HepG2 (cell line): ENCODE data around the gene MCRIP2. TPM values are rescaled to one million over a fixed set of nuclear protein-coding genes. Genes with fewer than 3 reads are reported as not detected.

Source experiments
- BRCA1 ChIP-seq: sonication (generic); formaldehyde crosslinking; IDR thresholded peaks from 2 replicates; pipeline ENCODE4 v1.4.0; 2020; ENCODE audit warnings: missing genetic modification reagents
- ELF3 ChIP-seq: IDR thresholded peaks from 2 replicates; pipeline ENCODE4 v1.6.1; 2016; ENCODE audit warnings: missing genetic modification reagents, missing compliant biosample characterization
- GABPB1 ChIP-seq: IDR thresholded peaks from 2 replicates; pipeline ENCODE4 v1.6.1; 2016; ENCODE audit warnings: mild to moderate bottlenecking, missing genetic modification reagents, moderate library complexity, missing compliant biosample characterization
- GTF3A ChIP-seq: sonication (generic); formaldehyde crosslinking; conservative IDR thresholded peaks from 2 replicates; pipeline ENCODE4 v1.4.0; 2020; ENCODE audit warnings: mild to moderate bottlenecking, missing genetic modification reagents
- HMG20A ChIP-seq: IDR thresholded peaks from 2 replicates; pipeline ENCODE4 v1.6.1; 2016; ENCODE audit warnings: borderline replicate concordance
- KAT8 ChIP-seq: IDR thresholded peaks from 2 replicates; pipeline ENCODE4 v1.6.1; 2016; ENCODE audit warnings: missing genetic modification reagents, missing compliant biosample characterization
- KDM2A ChIP-seq: sonication (generic); formaldehyde crosslinking; IDR thresholded peaks from 2 replicates; pipeline ENCODE4 v1.4.0; 2020; ENCODE audit warnings: low read depth, missing genetic modification reagents, borderline replicate concordance
- SP5 ChIP-seq: IDR thresholded peaks from 2 replicates; pipeline ENCODE4 v1.6.1; 2016; ENCODE audit warnings: low read depth, borderline replicate concordance
- TCF12 ChIP-seq, 2 experiments: fragments of 450-650 bp in 1 of 2; sonication (generic) in 1 of 2; formaldehyde crosslinking in 1 of 2; IDR thresholded peaks; 2 replicates each; pipeline versions ENCODE4 v1.6.1 to v1.8.0; 2017 to 2022; ENCODE audit warnings: antibody characterized with exemption in 1 of 2, mild to moderate bottlenecking in 1 of 2, missing genetic modification reagents in 1 of 2, moderate library complexity in 1 of 2
- THAP11 ChIP-seq: IDR thresholded peaks from 2 replicates; pipeline ENCODE4 v1.6.1; 2016; ENCODE audit warnings: missing biosample characterization, missing genetic modification reagents
- TMF1 ChIP-seq: sonication (generic); formaldehyde crosslinking; IDR thresholded peaks from 2 replicates; pipeline ENCODE4 v1.8.1; 2022; ENCODE audit warnings: low read depth, missing genetic modification reagents
- ZNF260 ChIP-seq: sonication (generic); formaldehyde crosslinking; IDR thresholded peaks from 2 replicates; pipeline ENCODE4 v1.4.0; 2020; ENCODE audit warnings: missing genetic modification reagents, low read depth, mild to moderate bottlenecking, borderline replicate concordance
- ZNF331 ChIP-seq: sonication (generic); formaldehyde crosslinking; IDR thresholded peaks from 2 replicates; pipeline ENCODE4 v1.4.0; 2020; ENCODE audit warnings: missing genetic modification reagents
- polyA plus RNA-seq, 8 experiments: library from polyadenylated mRNA; depleted of rRNA in 3 of 8; stranded (reverse) in 7 of 8; unstranded in 1 of 8; fragments of >200 nt; fragmentation: Illumina TruSeq in 4 of 8; extraction: Trizol in 4 of 8; gene quantifications; 2 replicates each; pipeline versions ENCODE4 v1.2.1 to v1.2.3, GENCODE V29; 2011 to 2016; ENCODE audit warnings: low read depth in 4 of 8, missing spikeins in 1 of 8, mixed read lengths in 1 of 8; ENCODE audit not compliant: insufficient read depth in 1 of 8
- total RNA-seq, 5 experiments: library from RNA; depleted of rRNA; stranded (reverse); fragments of >200 nt; fragmentation: Illumina TruSeq; extraction: Trizol; gene quantifications; 2 replicates each; pipeline ENCODE4 v1.2.3, GENCODE V29; 2016; ENCODE audit warnings: low read depth in 1 of 5
- TF ChIP-seq, protein P1 (sequence below): sonication (generic); formaldehyde crosslinking; IDR thresholded peaks from 2 replicates; pipeline ENCODE4 v1.5.0; 2020; ENCODE audit warnings: missing genetic modification reagents
- TF ChIP-seq, protein P2 (sequence below): IDR thresholded peaks from 2 replicates; pipeline ENCODE4 v1.6.1; 2016; ENCODE audit warnings: missing compliant biosample characterization, missing genetic modification reagents, borderline replicate concordance
- TF ChIP-seq, protein P3 (sequence below): IDR thresholded peaks from 2 replicates; pipeline ENCODE4 v1.6.1; 2016; ENCODE audit warnings: mild to moderate bottlenecking
- TF ChIP-seq, protein P4 (sequence below): sonication (generic); formaldehyde crosslinking; IDR thresholded peaks from 2 replicates; pipeline ENCODE4 v1.4.0; 2020; ENCODE audit warnings: missing genetic modification reagents
- TF ChIP-seq, protein P5 (sequence below): sonication (generic); formaldehyde crosslinking; IDR thresholded peaks from 2 replicates; pipeline ENCODE4 v1.4.0; 2020; ENCODE audit warnings: low read depth, mild to moderate bottlenecking, missing genetic modification reagents
- TF ChIP-seq, protein P6 (sequence below), 2 experiments: sonication (generic) in 1 of 2; formaldehyde crosslinking in 1 of 2; IDR thresholded peaks; 2 replicates each; pipeline versions ENCODE4 v1.4.0 to v1.6.1; 2018 to 2020; ENCODE audit warnings: missing genetic modification reagents in 2 of 2, borderline replicate concordance in 1 of 2, low read depth in 1 of 2, mild to moderate bottlenecking in 1 of 2, missing biosample characterization in 1 of 2

The MCRIP2 gene
- total and polyA plus RNA-seq, 2 of the 13 experiments (the other 11 are each of a cell fraction or from before 2014, with no cell fraction given): 39.6 to 76.7 TPM

DNA sequence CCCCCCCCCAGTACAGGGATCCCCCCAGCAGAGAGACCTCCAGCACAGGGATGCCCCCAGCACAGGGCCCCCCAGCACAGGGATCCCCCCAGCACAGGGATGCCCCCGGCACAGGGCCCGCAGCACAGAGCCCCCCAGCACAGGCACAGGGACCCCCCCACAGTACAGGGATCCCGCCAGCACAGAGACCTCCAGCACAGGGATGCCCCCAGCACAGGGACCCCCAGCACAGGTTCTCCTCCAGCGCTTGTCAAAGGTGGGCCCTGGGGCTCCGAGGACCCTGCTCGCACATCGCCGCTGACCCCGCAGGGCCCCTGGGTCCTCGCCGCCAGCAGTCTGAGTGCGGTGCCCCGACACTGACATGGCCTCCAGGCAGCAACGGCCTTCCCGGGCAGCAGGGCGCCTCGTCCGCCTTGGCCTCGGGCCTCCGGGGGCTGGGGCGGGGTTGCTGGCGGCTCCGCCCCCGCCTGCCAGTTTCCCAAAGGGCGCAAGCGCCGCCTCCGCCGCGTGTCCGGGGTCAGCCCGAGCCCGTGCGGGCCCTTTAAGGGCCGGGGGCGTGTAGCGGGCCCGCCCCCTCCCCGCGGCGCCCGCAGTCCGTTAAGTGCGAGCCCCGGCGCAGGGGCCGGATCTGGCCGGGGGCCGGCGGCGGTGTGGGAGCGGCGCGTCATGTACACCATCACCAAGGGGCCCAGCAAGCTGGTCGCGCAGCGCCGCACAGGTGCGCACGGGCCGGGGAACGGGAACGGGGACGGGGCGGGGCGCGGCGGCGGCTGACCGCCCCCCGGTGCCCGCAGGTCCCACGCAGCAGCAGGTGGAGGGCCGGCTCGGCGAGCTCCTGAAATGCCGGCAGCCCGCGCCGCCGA lies at the start of gene MCRIP2 (continued):
- TF ChIP-seq HMG20A: no peak
- TF ChIP-seq, protein P1, sequence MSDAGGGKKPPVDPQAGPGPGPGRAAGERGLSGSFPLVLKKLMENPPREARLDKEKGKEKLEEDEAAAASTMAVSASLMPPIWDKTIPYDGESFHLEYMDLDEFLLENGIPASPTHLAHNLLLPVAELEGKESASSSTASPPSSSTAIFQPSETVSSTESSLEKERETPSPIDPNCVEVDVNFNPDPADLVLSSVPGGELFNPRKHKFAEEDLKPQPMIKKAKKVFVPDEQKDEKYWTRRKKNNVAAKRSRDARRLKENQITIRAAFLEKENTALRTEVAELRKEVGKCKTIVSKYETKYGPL (CRISPR knock-in tag): no peak
- peak; percentile 46; the same call in 1 of the 2 replicates for TF ChIP-seq ELF3
- TF ChIP-seq TCF12 (IDR thresholded peaks at IDR 0.05): no peak
- 0 out of 2 replicates have a peak, but pooled peaks have one; percentile 40 for TF ChIP-seq TCF12 (CRISPR knock-in tag; IDR thresholded peaks at IDR 0.05)
- TF ChIP-seq, protein P2, sequence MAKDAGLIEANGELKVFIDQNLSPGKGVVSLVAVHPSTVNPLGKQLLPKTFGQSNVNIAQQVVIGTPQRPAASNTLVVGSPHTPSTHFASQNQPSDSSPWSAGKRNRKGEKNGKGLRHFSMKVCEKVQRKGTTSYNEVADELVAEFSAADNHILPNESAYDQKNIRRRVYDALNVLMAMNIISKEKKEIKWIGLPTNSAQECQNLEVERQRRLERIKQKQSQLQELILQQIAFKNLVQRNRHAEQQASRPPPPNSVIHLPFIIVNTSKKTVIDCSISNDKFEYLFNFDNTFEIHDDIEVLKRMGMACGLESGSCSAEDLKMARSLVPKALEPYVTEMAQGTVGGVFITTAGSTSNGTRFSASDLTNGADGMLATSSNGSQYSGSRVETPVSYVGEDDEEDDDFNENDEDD (CRISPR knock-in tag): peak; percentile 66; the same call in 1 of the 2 replicates
- TF ChIP-seq, protein P3, sequence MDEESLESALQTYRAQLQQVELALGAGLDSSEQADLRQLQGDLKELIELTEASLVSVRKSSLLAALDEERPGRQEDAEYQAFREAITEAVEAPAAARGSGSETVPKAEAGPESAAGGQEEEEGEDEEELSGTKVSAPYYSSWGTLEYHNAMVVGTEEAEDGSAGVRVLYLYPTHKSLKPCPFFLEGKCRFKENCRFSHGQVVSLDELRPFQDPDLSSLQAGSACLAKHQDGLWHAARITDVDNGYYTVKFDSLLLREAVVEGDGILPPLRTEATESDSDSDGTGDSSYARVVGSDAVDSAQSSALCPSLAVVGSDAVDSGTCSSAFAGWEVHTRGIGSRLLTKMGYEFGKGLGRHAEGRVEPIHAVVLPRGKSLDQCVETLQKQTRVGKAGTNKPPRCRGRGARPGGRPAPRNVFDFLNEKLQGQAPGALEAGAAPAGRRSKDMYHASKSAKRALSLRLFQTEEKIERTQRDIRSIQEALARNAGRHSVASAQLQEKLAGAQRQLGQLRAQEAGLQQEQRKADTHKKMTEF (CRISPR knock-in tag): peak; percentile 22; the same call in 1 of the 2 replicates
- TF ChIP-seq TMF1: peak; percentile 1; the same call in 1 of the 2 replicates
- peak; percentile 89 for TF ChIP-seq SP5 (CRISPR knock-in tag)
- TF ChIP-seq, protein P4, sequence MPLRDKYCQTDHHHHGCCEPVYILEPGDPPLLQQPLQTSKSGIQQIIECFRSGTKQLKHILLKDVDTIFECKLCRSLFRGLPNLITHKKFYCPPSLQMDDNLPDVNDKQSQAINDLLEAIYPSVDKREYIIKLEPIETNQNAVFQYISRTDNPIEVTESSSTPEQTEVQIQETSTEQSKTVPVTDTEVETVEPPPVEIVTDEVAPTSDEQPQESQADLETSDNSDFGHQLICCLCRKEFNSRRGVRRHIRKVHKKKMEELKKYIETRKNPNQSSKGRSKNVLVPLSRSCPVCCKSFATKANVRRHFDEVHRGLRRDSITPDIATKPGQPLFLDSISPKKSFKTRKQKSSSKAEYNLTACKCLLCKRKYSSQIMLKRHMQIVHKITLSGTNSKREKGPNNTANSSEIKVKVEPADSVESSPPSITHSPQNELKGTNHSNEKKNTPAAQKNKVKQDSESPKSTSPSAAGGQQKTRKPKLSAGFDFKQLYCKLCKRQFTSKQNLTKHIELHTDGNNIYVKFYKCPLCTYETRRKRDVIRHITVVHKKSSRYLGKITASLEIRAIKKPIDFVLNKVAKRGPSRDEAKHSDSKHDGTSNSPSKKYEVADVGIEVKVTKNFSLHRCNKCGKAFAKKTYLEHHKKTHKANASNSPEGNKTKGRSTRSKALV (CRISPR knock-in tag): no peak
- peak; percentile 27; the same call in 1 of the 2 replicates for TF ChIP-seq BRCA1 (CRISPR knock-in tag)
- no peak for TF ChIP-seq ZNF260
- TF ChIP-seq GABPB1 (CRISPR knock-in tag): peak; percentile 59; the same call in 1 of the 2 replicates
- no peak for TF ChIP-seq GTF3A
- 0 out of 2 replicates have a peak, but pooled peaks have one; percentile 33 for TF ChIP-seq KAT8 (CRISPR knock-in tag)
- TF ChIP-seq, protein P5, sequence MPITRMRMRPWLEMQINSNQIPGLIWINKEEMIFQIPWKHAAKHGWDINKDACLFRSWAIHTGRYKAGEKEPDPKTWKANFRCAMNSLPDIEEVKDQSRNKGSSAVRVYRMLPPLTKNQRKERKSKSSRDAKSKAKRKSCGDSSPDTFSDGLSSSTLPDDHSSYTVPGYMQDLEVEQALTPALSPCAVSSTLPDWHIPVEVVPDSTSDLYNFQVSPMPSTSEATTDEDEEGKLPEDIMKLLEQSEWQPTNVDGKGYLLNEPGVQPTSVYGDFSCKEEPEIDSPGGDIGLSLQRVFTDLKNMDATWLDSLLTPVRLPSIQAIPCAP (CRISPR knock-in tag): no peak
- TF ChIP-seq, protein P6, sequence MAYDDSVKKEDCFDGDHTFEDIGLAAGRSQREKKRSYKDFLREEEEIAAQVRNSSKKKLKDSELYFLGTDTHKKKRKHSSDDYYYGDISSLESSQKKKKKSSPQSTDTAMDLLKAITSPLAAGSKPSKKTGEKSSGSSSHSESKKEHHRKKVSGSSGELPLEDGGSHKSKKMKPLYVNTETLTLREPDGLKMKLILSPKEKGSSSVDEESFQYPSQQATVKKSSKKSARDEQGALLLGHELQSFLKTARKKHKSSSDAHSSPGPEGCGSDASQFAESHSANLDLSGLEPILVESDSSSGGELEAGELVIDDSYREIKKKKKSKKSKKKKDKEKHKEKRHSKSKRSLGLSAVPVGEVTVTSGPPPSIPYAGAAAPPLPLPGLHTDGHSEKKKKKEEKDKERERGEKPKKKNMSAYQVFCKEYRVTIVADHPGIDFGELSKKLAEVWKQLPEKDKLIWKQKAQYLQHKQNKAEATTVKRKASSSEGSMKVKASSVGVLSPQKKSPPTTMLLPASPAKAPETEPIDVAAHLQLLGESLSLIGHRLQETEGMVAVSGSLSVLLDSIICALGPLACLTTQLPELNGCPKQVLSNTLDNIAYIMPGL (CRISPR knock-in tag; IDR thresholded peaks at IDR 0.05; ENCODE audit: borderline replicate concordance in 1 of 2, low read depth in 1 of 2): peak; percentile 42 to 77; a peak in 3 of 4 replicates
- TF ChIP-seq ZNF331: peak; percentile 31; the same call in 1 of the 2 replicates
- TF ChIP-seq THAP11: 0 out of 2 replicates have a peak, but pooled peaks have one; percentile 41
- TF ChIP-seq KDM2A (CRISPR knock-in tag): peak; percentile 74
